ENCODE results near the gene SYNGR1.
A peak's percentile ranks its signal among the peaks of the same experiment; 100 is the strongest.

Gene SYNGR1

GRCh38 chr22:39432361-39432811, 82.6 kb downstream of the SYNGR1 start:
- no peak for DNase-seq

GRCh38 chr22:39433476-39434242, 83.9 kb downstream of the SYNGR1 start:
- DNase-seq = peak; percentile 70

GRCh38 chr22:39434243-39434653, 84.5 kb downstream of the SYNGR1 start:
- DNase-seq = peak; percentile 76

- DNase-seq = no peak
Observed at GRCh38 chr22:39434721-39435120, 84.9 kb downstream of the SYNGR1 start.

Data from midbrain (tissue), 1 donor.